ENCODE results near the gene OSTC. TPM values are rescaled to one million over a fixed set of nuclear protein-coding genes. Genes with fewer than 3 reads are reported as not detected.
A peak's percentile ranks its signal among the peaks of the same experiment; 100 is the strongest.

OSTC gene
- total RNA-seq, 1 donor from 2014 or later = 137 TPM

GRCh38 chr4:108622022-108622421, 28.4 kb upstream of the OSTC start:
- Histone ChIP-seq H3K27me3 (ENCODE audit: control insufficient read depth, insufficient read depth, low read length) (no peaks in the 10 kb centered on the region), H3K36me3 (ENCODE audit: control insufficient read depth, insufficient read depth, low read length) (no peaks in the 10 kb centered on the region), H3K4me3 (ENCODE audit: low read depth, low read length) (peak overlapping the region; percentile 99)
- TF ChIP-seq CTCF (IDR thresholded peaks at IDR 0.05; ENCODE audit: insufficient read depth, low read length, poor library complexity, severe bottlenecking) = no peak
- DNase-seq (ENCODE audit: low read depth) = no peak

GRCh38 chr4:108622828-108623227, 27.6 kb upstream of the OSTC start:
- TF ChIP-seq CTCF (IDR thresholded peaks at IDR 0.05; ENCODE audit: insufficient read depth, low read length, poor library complexity, severe bottlenecking) = no peak
- H3K36me3 ChIP-seq (ENCODE audit: control insufficient read depth, insufficient read depth, low read length) = no peaks in the 10 kb centered on the region
- no peak overlapping the region for H3K4me3 ChIP-seq (ENCODE audit: low read depth, low read length)
- DNase-seq (ENCODE audit: low read depth) = no peak
- no peaks in the 10 kb centered on the region for H3K27me3 ChIP-seq (ENCODE audit: control insufficient read depth, insufficient read depth, low read length)

GRCh38 chr4:108624263-108625056, 25.9 kb upstream of the OSTC start:
- no peak for TF ChIP-seq CTCF (IDR thresholded peaks at IDR 0.05; ENCODE audit: insufficient read depth, low read length, poor library complexity, severe bottlenecking)
- Histone ChIP-seq H3K27me3 (ENCODE audit: control insufficient read depth, insufficient read depth, low read length) (no peaks in the 10 kb centered on the region), H3K36me3 (ENCODE audit: control insufficient read depth, insufficient read depth, low read length) (no peaks in the 10 kb centered on the region), H3K4me3 (ENCODE audit: low read depth, low read length) (no peak overlapping the region)
- no peak for DNase-seq (ENCODE audit: low read depth)

GRCh38 chr4:108626056-108626455, 24.3 kb upstream of the OSTC start:
- TF ChIP-seq CTCF (IDR thresholded peaks at IDR 0.05; ENCODE audit: insufficient read depth, low read length, poor library complexity, severe bottlenecking) = no peak
- Histone ChIP-seq H3K36me3 (ENCODE audit: control insufficient read depth, insufficient read depth, low read length) (no peaks in the 10 kb centered on the region), H3K4me3 (ENCODE audit: low read depth, low read length) (no peak overlapping the region), H3K27me3 (ENCODE audit: control insufficient read depth, insufficient read depth, low read length) (no peaks in the 10 kb centered on the region)
- DNase-seq (ENCODE audit: low read depth) = no peak

GRCh38 chr4:108628411-108628810, 22.0 kb upstream of the OSTC start:
- no peaks in the 10 kb centered on the region for H3K36me3 ChIP-seq (ENCODE audit: control insufficient read depth, insufficient read depth, low read length)
- TF ChIP-seq CTCF (IDR thresholded peaks at IDR 0.05; ENCODE audit: insufficient read depth, low read length, poor library complexity, severe bottlenecking) = no peak

More at GRCh38 chr4:108628411-108628810, 22.0 kb upstream of the OSTC start:
- DNase-seq (ENCODE audit: low read depth) = no peak
- Histone ChIP-seq H3K4me3 (ENCODE audit: low read depth, low read length) (no peak overlapping the region), H3K27me3 (ENCODE audit: control insufficient read depth, insufficient read depth, low read length) (no peaks in the 10 kb centered on the region)
